HepG2 (cell line): ENCODE data around the gene GOLGA8B. TPM values are rescaled to one million over a fixed set of nuclear protein-coding genes. Genes with fewer than 3 reads are reported as not detected.
A peak's percentile ranks its signal among the peaks of the same experiment; 100 is the strongest.
"Not testable (repeated sequence)": the region's sequence is repeated elsewhere in the genome, so short reads cannot be mapped to it uniquely, and the experiment has no call there.

Experiments used
- ATAC-seq: fragments of 200-7000 bp; cut with Tn5 transposase; 3 replicates; pipeline ENCODE4 v1.9.1; 2020; ENCODE audit warnings: mild to moderate bottlenecking, moderate library complexity
- BruUV-seq: library from RNA; stranded (reverse); fragments of 400-500 nt; replicated peaks from 2 replicates; lab custom pipeline; 2021; lab: Mats Ljungman, UMichigan
- CTCF ChIA-PET: fragments of 300-600 bp; formaldehyde crosslinking; extraction: SDS; loops from one replicate; lab custom pipeline; 2021; ENCODE audit warnings: low total read pairs, inconsistent platforms, low intra/inter-chr PET ratio; lab: Yijun Ruan, JAX
- POLR2A ChIA-PET: fragments of 350-600 bp; sonication (Branson Sonifier 250); formaldehyde crosslinking; loops from one replicate; lab custom pipeline; 2020; ENCODE audit warnings: antibody characterized with exemption, inconsistent platforms; lab: Yijun Ruan, JAX
- DNase-seq: peaks from one replicate; pipeline ENCODE4 v3.0.0-alpha.2; 2015; ENCODE audit warnings: low spot score
- FAIRE-seq: peaks from 3 replicates; lab custom pipeline; 2011; peaks lifted over from hg19 to GRCh38; lab: Jason Lieb, UNC
- H2AFZ ChIP-seq: one replicate; pipeline ENCODE4 v1.6.1; 2011; ENCODE audit warnings: low read length, inconsistent platforms
- H3K27ac ChIP-seq: fragments of 300-600 bp; 3 replicates; pipeline ENCODE4 v1.8.0; 2011; ENCODE audit warnings: mixed run types, mild to moderate bottlenecking, mixed read lengths, low read length, inconsistent platforms; ENCODE audit not compliant: insufficient read depth; ENCODE audit errors: extremely low read length
- H3K27me3 ChIP-seq, 2 experiments: fragments of 200-600 bp in 1 of 2; 2 replicates in 1 of 2; 3 replicates in 1 of 2; pipeline versions ENCODE4 v1.6.0 to v1.8.0; 2011; ENCODE audit warnings: low read length in 2 of 2, mild to moderate bottlenecking in 2 of 2, moderate library complexity in 2 of 2, inconsistent platforms in 1 of 2; ENCODE audit not compliant: insufficient read depth in 2 of 2, control insufficient read depth in 1 of 2
- H3K36me3 ChIP-seq, 2 experiments: fragments of 200-600 bp in 1 of 2; replicated peaks in 1 of 2; 2 replicates in 1 of 2; 3 replicates in 1 of 2; pipeline versions ENCODE4 v1.5.1 to v1.8.0; 2011; ENCODE audit warnings: low read length in 2 of 2, inconsistent platforms in 1 of 2; ENCODE audit not compliant: insufficient read depth in 2 of 2, control insufficient read depth in 1 of 2
- H3K4me1 ChIP-seq: 2 replicates; pipeline ENCODE4 v1.5.1; 2012; ENCODE audit warnings: low read length, inconsistent platforms; ENCODE audit not compliant: insufficient read depth
- H3K4me2 ChIP-seq: 2 replicates; pipeline ENCODE4 v1.6.0; 2011; ENCODE audit warnings: low read depth, low read length, inconsistent platforms
- H3K4me3 ChIP-seq, 3 experiments: fragments of 200-600 bp in 1 of 3; sonication (generic), shearing (Covaris generic) in 1 of 3; replicated peaks in 1 of 3; 2 replicates each; pipeline ENCODE4 v1.5.1; 2011 to 2016; ENCODE audit warnings: low read length in 3 of 3, inconsistent platforms in 2 of 3, low read depth in 2 of 3, mild to moderate bottlenecking in 2 of 3, control low read depth in 1 of 3, mixed read lengths in 1 of 3; ENCODE audit not compliant: insufficient read depth in 1 of 3
- H3K79me2 ChIP-seq: one replicate; pipeline ENCODE4 v1.6.1; 2011; ENCODE audit warnings: low read length, inconsistent platforms; ENCODE audit not compliant: insufficient read depth
- H3K9ac ChIP-seq: 2 replicates; pipeline ENCODE4 v1.6.0; 2011; ENCODE audit warnings: mild to moderate bottlenecking, low read depth, low read length, inconsistent platforms; ENCODE audit not compliant: insufficient read depth
- H3K9me3 ChIP-seq: 2 replicates; pipeline ENCODE4 v1.5.1; 2012; ENCODE audit warnings: mild to moderate bottlenecking, low read length
- H4K20me1 ChIP-seq: 2 replicates; pipeline ENCODE4 v1.6.0; 2011; ENCODE audit warnings: inconsistent platforms, mild to moderate bottlenecking, low read length, moderate library complexity; ENCODE audit not compliant: insufficient read depth
- AFF4 ChIP-seq: sonication (generic); formaldehyde crosslinking; IDR thresholded peaks from 2 replicates; pipeline ENCODE4 v1.4.0; 2020; ENCODE audit warnings: missing genetic modification reagents
- GABPB1 ChIP-seq: IDR thresholded peaks from 2 replicates; pipeline ENCODE4 v1.6.1; 2016; ENCODE audit warnings: mild to moderate bottlenecking, missing genetic modification reagents, moderate library complexity, missing compliant biosample characterization
- HES4 ChIP-seq: sonication (generic); formaldehyde crosslinking; IDR thresholded peaks from 2 replicates; pipeline ENCODE4 v1.9.0; 2021; ENCODE audit warnings: mild to moderate bottlenecking, missing genetic modification reagents, borderline replicate concordance
- MAFK ChIP-seq, 2 experiments: IDR thresholded peaks in 1 of 2; conservative IDR thresholded peaks in 1 of 2; 2 replicates each; pipeline ENCODE4 v1.6.1; 2011; ENCODE audit warnings: improper control_type of control experiment in 2 of 2, low read length in 2 of 2
- NBN ChIP-seq: fragments of 450-650 bp; conservative IDR thresholded peaks from 2 replicates; pipeline ENCODE4 v1.6.1; 2017
- REST ChIP-seq, 2 experiments: IDR thresholded peaks; 2 replicates each; pipeline ENCODE4 v1.6.1; 2011 to 2012; ENCODE audit warnings: low read length in 2 of 2, borderline replicate concordance in 1 of 2, low read depth in 1 of 2, mild to moderate bottlenecking in 1 of 2, moderate library complexity in 1 of 2
- RFX3 ChIP-seq: IDR thresholded peaks from 2 replicates; pipeline ENCODE4 v1.6.1; 2016; ENCODE audit warnings: missing biosample characterization, missing genetic modification reagents
- SIX1 ChIP-seq: sonication (generic); formaldehyde crosslinking; IDR thresholded peaks from 2 replicates; pipeline ENCODE4 v1.4.0; 2020; ENCODE audit warnings: missing genetic modification reagents, borderline replicate concordance
- SMC3 ChIP-seq: IDR thresholded peaks from 2 replicates; pipeline ENCODE4 v1.6.1; 2011; ENCODE audit warnings: low read length, improper control_type of control experiment
- WIZ ChIP-seq: sonication (generic); formaldehyde crosslinking; IDR thresholded peaks from 2 replicates; pipeline ENCODE4 v1.5.1; 2020; ENCODE audit warnings: mild to moderate bottlenecking, missing genetic modification reagents
- ZNF552 ChIP-seq: sonication (generic); formaldehyde crosslinking; IDR thresholded peaks from 2 replicates; pipeline ENCODE4 v1.9.0; 2022; ENCODE audit warnings: missing genetic modification reagents, mild to moderate bottlenecking, borderline replicate concordance
- WGBS: methylation state at CpG from one replicate; pipeline ENCODE4 v1.1.6; 2017; ENCODE audit warnings: low lambda C conversion rate; 5-methylcytosine and 5-hydroxymethylcytosine counted together
- in situ Hi-C: cut with HindIII; loops from 2 replicates; pipeline ENCODE4 v1.10.0; 2017; ENCODE audit warnings: low pct_unique_long_range_greater_than_20kb; ENCODE audit not compliant: extremely low pct_ligation_motif_present
- intact Hi-C: fragments of 100-400 bp; cut with micrococcal nuclease; formaldehyde crosslinking; loops from one replicate; pipeline ENCODE4 v1.10.0; 2022; ENCODE audit not compliant: unreplicated experiment
- polyA plus RNA-seq, 8 experiments: library from polyadenylated mRNA; depleted of rRNA in 3 of 8; stranded (reverse) in 7 of 8; unstranded in 1 of 8; fragments of >200 nt; fragmentation: Illumina TruSeq in 4 of 8; extraction: Trizol in 4 of 8; gene quantifications; 2 replicates each; pipeline versions ENCODE4 v1.2.1 to v1.2.3, GENCODE V29; 2011 to 2016; ENCODE audit warnings: low read depth in 4 of 8, missing spikeins in 1 of 8, mixed read lengths in 1 of 8; ENCODE audit not compliant: insufficient read depth in 1 of 8
- total RNA-seq, 5 experiments: library from RNA; depleted of rRNA; stranded (reverse); fragments of >200 nt; fragmentation: Illumina TruSeq; extraction: Trizol; gene quantifications; 2 replicates each; pipeline ENCODE4 v1.2.3, GENCODE V29; 2016; ENCODE audit warnings: low read depth in 1 of 5
- TF ChIP-seq, protein P1 (sequence below): sonication (generic); formaldehyde crosslinking; IDR thresholded peaks from 2 replicates; pipeline ENCODE4 v1.8.1; 2023; ENCODE audit warnings: mild to moderate bottlenecking, missing genetic modification reagents

The GOLGA8B gene
- total and polyA plus RNA-seq, 2 of the 13 experiments (the other 11 are each of a cell fraction or from before 2014, with no cell fraction given) = 38.8 to 89.0 TPM

DNA sequence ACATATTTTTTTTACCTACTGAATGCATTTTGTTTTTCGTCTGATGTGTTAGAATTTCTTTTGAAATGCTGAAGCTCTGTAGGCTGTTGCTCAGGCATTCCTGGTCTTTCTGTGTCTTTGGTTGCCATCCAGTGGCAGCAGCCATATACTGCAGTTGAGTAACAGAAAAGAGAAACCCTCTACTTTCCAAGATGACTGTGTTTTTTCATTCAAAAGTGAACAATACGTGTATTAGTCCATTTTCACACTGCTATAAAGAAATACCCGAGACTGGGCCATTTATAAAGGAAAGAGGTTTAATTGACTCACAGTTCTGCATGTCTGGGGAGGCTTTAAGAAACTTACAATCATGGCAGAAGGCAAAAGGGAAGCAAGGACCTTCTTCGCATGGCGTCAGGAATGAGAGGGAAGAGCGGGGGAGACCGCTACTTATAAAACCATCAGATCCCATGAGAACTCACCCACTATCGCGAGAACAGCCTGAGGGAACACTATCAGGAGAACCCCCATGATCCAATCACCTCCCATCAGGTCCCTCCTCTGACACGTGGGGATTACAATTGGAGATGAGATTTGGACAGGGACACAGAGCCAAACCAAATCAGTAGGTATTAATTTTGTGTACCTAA lies 4.7 kb upstream of the GOLGA8B start (continued):
- TF ChIP-seq, protein P1, sequence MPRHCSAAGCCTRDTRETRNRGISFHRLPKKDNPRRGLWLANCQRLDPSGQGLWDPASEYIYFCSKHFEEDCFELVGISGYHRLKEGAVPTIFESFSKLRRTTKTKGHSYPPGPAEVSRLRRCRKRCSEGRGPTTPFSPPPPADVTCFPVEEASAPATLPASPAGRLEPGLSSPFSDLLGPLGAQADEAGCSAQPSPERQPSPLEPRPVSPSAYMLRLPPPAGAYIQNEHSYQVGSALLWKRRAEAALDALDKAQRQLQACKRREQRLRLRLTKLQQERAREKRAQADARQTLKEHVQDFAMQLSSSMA (CRISPR knock-in tag) = peak; percentile 98
- TF ChIP-seq AFF4 (CRISPR knock-in tag) = no peak
- TF ChIP-seq SIX1 (CRISPR knock-in tag) = no peak
- TF ChIP-seq RFX3 (CRISPR knock-in tag) = no peak
- TF ChIP-seq NBN = no peak
- peak; percentile 13; the same call in 1 of the 2 replicates for TF ChIP-seq GABPB1 (CRISPR knock-in tag)
- peak in 1 of 2 experiments; percentile 29; a peak in 1 of 4 replicates for TF ChIP-seq REST (IDR thresholded peaks at IDR 0.05; ENCODE audit: borderline replicate concordance in 1 of 2, low read depth in 1 of 2, low read length in 2 of 2)
- TF ChIP-seq HES4 (CRISPR knock-in tag) = no peak
- no peak for TF ChIP-seq ZNF552 (CRISPR knock-in tag)
- no peak for TF ChIP-seq WIZ
- no peak for TF ChIP-seq MAFK (conservative IDR thresholded peaks at IDR 0.05 in 1 of 2, IDR thresholded peaks at IDR 0.05 in 1 of 2; ENCODE audit: low read length in 2 of 2)
- TF ChIP-seq SMC3 = peak; percentile 74

DNA sequence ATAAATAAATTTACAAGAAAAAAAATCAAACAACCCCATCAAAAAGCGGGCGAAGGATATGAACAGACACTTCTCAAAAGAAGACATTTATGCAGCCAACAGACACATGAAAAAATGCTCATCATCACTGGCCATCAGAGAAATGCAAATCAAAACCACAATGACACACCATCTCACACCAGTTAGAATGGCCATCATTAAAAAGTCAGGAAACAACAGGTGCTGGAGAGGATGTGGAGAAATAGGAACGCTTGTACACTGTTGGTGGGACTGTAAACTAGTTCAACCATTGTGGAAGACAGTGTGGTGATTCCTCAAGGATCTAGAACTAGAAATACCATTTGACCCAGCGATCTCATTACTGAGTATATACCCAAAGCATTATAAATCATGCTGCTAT lies 2.5 kb upstream of the GOLGA8B start:
- H4K20me1 ChIP-seq, H2AFZ ChIP-seq, H3K36me3 ChIP-seq, BruUV-seq, H3K9ac ChIP-seq, H3K4me3 ChIP-seq, H3K27me3 ChIP-seq, POLR2A ChIA-PET, H3K9me3 ChIP-seq, DNase-seq, CTCF ChIA-PET, H3K27ac ChIP-seq, H3K4me2 ChIP-seq, intact Hi-C loops, ATAC-seq, FAIRE-seq: not testable (repeated sequence)
- 95% methylated on average over 4 of the region's 4 CpGs for WGBS
- peaks cover 19% of the 10 kb centered on the region for H3K79me2 ChIP-seq
- H3K4me1 ChIP-seq = peaks cover 25% of the 10 kb centered on the region
- in situ Hi-C loops = loop anchor here (25.0 kb wide), 3 partner anchors 149 to 524 kb away; partner anchors contain the start of genes EMC4 and GOLGA8A
